Measurements from ENCODE around the gene CD83. TPM values are rescaled to one million over a fixed set of nuclear protein-coding genes. Genes with fewer than 3 reads are reported as not detected.

The CD83 gene
- total RNA-seq, 1 experiment from 2014 or later: 7.0 TPM

DNA sequence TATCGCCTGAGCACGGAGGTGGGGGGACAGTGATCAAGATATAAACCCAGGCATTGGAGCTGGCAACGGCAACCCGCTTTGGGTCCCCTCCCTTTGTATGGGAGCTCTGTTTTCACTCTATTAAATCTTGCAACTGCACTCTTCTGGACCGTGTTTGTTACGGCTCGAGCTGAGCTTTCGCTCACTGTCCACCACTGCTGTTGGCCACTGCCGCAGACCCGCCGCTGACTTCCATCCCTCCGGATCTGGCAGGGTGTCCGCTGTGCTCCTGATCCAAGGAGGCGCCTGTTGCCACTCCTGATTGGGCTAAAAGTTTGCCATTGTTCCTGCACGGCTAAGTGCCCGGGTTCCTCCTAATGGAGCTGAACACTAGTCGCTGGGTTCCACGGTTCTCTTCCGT lies 48.9 kb upstream of the CD83 start:
- no peak for TF ChIP-seq CTCF (conservative IDR thresholded peaks at IDR 0.05)
- WGBS (ENCODE audit: extremely low coverage, insufficient read length, low lambda C conversion rate): no CpG with 5 or more reads among the region's 19 CpGs
- no peaks in the 10 kb centered on the region for H3K23me2 ChIP-seq (ENCODE audit: insufficient read length, low read depth, low read length, poor library complexity, severe bottlenecking)
- no peak overlapping the region for H3K4me2 ChIP-seq (ENCODE audit: insufficient read depth, insufficient read length, low read length)
- no peak overlapping the region for H3K56ac ChIP-seq (ENCODE audit: insufficient read length, low read depth, low read length)
- no peak overlapping the region for H2BK12ac ChIP-seq (ENCODE audit: insufficient read length, low read depth, low read length)
- no peak overlapping the region for H3K14ac ChIP-seq (ENCODE audit: insufficient read depth, low read length)
- Mint-ChIP-seq H3K4me1 (peaks cover 4 to 7% of the 10 kb centered on the region in 2 experiments; a peak in 2 of 4 replicates), H3K4me3 (no peak overlapping the region), H3K27ac (no peak overlapping the region), H3K9me3 (no peaks in the 10 kb centered on the region), H3K27me3 (ENCODE audit: low read depth) (no peaks in the 10 kb centered on the region; the same call in 1 of the 2 replicates), H3K36me3 (ENCODE audit: insufficient read depth in 1 of 3, low read depth in 3 of 3) (no peaks in the 10 kb centered on the region)
- no peak overlapping the region for H4K5ac ChIP-seq (ENCODE audit: insufficient read length, low read depth, low read length)
- H2BK5ac ChIP-seq (ENCODE audit: insufficient read length, low read length): no peak overlapping the region
- no peaks in the 10 kb centered on the region for H3K79me2 ChIP-seq (ENCODE audit: insufficient read depth, low read length)
- H3K23ac ChIP-seq (ENCODE audit: insufficient read length, low read depth, low read length): no peak overlapping the region
- H3K4me1 ChIP-seq (ENCODE audit: insufficient read depth, low read length): no peaks in the 10 kb centered on the region
- H4K20me1 ChIP-seq (ENCODE audit: control insufficient read depth, insufficient read depth, insufficient read length): no peaks in the 10 kb centered on the region
- no peak overlapping the region for H3K27ac ChIP-seq (ENCODE audit: insufficient read length, low read depth, low read length)
- no peak overlapping the region for H2BK15ac ChIP-seq (ENCODE audit: low read depth, low read length)
- H4K91ac ChIP-seq (ENCODE audit: insufficient read length, low read depth, low read length): no peak overlapping the region
- H2BK120ac ChIP-seq (ENCODE audit: low read depth, low read length, poor library complexity, severe bottlenecking): no peak overlapping the region
- H2AK5ac ChIP-seq (ENCODE audit: insufficient read length, low read length): no peak overlapping the region
- H3K9ac ChIP-seq (ENCODE audit: extremely low read depth, insufficient read length, low read length): no peak overlapping the region
- no peaks in the 10 kb centered on the region for H3K79me1 ChIP-seq (ENCODE audit: insufficient read depth, low read depth, low read length, poor library complexity, severe bottlenecking)
- H4K8ac ChIP-seq (replicated peaks; ENCODE audit: insufficient read length, low read depth, low read length): no peak overlapping the region
- H3T11ph ChIP-seq (ENCODE audit: low read length): no peak overlapping the region
- DNase-seq: no peak
- H3K27me3 ChIP-seq (ENCODE audit: insufficient read depth, low read length): no peaks in the 10 kb centered on the region
- no peak overlapping the region for H3K4ac ChIP-seq (ENCODE audit: low read depth, low read length)
- H2BK20ac ChIP-seq (ENCODE audit: low read depth, low read length, poor library complexity, severe bottlenecking): no peak overlapping the region
- no peaks in the 10 kb centered on the region for H3K9me3 ChIP-seq (ENCODE audit: control insufficient read depth, low read depth, low read length)
- no peak overlapping the region for H3K18ac ChIP-seq (ENCODE audit: insufficient read length, low read depth, low read length)
- H2AFZ ChIP-seq (ENCODE audit: low read length): no peak overlapping the region
